ENCODE results near the gene CCPG1.

DNA sequence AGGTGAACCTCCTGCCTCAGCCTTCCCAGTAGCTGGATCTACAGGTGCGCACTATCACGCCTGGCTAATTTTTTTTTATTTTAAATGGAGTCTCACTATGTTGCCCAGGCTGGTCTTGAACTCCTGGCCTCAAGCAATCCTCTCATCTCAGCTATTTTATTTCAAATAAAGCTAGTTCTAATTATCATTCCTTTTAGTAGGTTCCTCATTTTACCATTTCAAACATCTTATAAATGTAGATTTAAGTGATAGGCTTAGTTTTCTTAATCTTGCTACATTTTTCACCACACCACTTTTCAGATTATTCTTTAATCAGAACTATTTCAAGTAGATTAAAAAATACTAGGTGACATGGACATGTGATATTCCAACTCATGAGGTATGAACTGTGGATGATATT is 58.9 kb downstream of the CCPG1 start:
- TF ChIP-seq, protein P1, sequence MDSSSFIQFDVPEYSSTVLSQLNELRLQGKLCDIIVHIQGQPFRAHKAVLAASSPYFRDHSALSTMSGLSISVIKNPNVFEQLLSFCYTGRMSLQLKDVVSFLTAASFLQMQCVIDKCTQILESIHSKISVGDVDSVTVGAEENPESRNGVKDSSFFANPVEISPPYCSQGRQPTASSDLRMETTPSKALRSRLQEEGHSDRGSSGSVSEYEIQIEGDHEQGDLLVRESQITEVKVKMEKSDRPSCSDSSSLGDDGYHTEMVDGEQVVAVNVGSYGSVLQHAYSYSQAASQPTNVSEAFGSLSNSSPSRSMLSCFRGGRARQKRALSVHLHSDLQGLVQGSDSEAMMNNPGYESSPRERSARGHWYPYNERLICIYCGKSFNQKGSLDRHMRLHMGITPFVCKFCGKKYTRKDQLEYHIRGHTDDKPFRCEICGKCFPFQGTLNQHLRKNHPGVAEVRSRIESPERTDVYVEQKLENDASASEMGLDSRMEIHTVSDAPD (CRISPR knock-in tag; IDR thresholded peaks at IDR 0.05), result no peak
- TF ChIP-seq, protein P2, sequence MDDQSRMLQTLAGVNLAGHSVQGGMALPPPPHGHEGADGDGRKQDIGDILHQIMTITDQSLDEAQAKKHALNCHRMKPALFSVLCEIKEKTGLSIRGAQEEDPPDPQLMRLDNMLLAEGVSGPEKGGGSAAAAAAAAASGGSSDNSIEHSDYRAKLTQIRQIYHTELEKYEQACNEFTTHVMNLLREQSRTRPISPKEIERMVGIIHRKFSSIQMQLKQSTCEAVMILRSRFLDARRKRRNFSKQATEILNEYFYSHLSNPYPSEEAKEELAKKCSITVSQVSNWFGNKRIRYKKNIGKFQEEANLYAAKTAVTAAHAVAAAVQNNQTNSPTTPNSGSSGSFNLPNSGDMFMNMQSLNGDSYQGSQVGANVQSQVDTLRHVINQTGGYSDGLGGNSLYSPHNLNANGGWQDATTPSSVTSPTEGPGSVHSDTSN (CRISPR knock-in tag; IDR thresholded peaks at IDR 0.05; ENCODE audit: borderline replicate concordance), result no peak
- TF ChIP-seq ZFX (CRISPR knock-in tag; IDR thresholded peaks at IDR 0.05; ENCODE audit: low read depth) (no peak), ZKSCAN1 (IDR thresholded peaks at IDR 0.05; ENCODE audit: low read length) (no peak), SETDB1 (CRISPR knock-in tag; IDR thresholded peaks at IDR 0.05; ENCODE audit: borderline replicate concordance) (no peak), ZFP82 (CRISPR knock-in tag; IDR thresholded peaks at IDR 0.05; ENCODE audit: borderline replicate concordance) (no peak), SMAD3 (CRISPR knock-in tag; IDR thresholded peaks at IDR 0.05) (no peak), ZNF563 (CRISPR knock-in tag; IDR thresholded peaks at IDR 0.05) (no peak), SIN3B (IDR thresholded peaks at IDR 0.05; ENCODE audit: low read length) (no peak), HNF4A (CRISPR knock-in tag; IDR thresholded peaks at IDR 0.05) (no peak)
- TF ChIP-seq, protein P3, sequence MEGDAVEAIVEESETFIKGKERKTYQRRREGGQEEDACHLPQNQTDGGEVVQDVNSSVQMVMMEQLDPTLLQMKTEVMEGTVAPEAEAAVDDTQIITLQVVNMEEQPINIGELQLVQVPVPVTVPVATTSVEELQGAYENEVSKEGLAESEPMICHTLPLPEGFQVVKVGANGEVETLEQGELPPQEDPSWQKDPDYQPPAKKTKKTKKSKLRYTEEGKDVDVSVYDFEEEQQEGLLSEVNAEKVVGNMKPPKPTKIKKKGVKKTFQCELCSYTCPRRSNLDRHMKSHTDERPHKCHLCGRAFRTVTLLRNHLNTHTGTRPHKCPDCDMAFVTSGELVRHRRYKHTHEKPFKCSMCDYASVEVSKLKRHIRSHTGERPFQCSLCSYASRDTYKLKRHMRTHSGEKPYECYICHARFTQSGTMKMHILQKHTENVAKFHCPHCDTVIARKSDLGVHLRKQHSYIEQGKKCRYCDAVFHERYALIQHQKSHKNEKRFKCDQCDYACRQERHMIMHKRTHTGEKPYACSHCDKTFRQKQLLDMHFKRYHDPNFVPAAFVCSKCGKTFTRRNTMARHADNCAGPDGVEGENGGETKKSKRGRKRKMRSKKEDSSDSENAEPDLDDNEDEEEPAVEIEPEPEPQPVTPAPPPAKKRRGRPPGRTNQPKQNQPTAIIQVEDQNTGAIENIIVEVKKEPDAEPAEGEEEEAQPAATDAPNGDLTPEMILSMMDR (CRISPR knock-in tag; IDR thresholded peaks at IDR 0.05), result no peak

Data from HepG2 (cell line).